Stomach (tissue), 9 donors: ENCODE results near the gene LAMB3. TPM values are rescaled to one million over a fixed set of nuclear protein-coding genes. Genes with fewer than 3 reads are reported as not detected.

Experiments
- DNase-seq, 2 donors: peaks; one replicate each; pipeline versions ENCODE4 v3.0.0 to v3.0.0-alpha.2; 2013 to 2019
- H3K27ac ChIP-seq, 5 donors: fragments of 200-600 bp in 4 of 5; sonication (generic) in 4 of 5; one replicate each; pipeline ENCODE4 v1.5.1; 2013 to 2019; ENCODE audit warnings: mild to moderate bottlenecking in 1 of 5, moderate library complexity in 1 of 5
- H3K27me3 ChIP-seq, 3 donors: fragments of 200-600 bp; sonication (generic); one replicate each; pipeline ENCODE4 v1.5.1; 2017 to 2019; ENCODE audit warnings: mixed run types in 1 of 3
- H3K36me3 ChIP-seq, 4 donors: fragments of 200-600 bp; sonication (generic); 1 replicate in 3 of 4; 2 replicates in 1 of 4; pipeline ENCODE4 v1.5.1; 2016 to 2019
- H3K4me1 ChIP-seq, 4 donors: fragments of 200-600 bp; sonication (generic); one replicate each; pipeline ENCODE4 v1.5.1; 2016 to 2019
- H3K4me3 ChIP-seq, 4 donors: fragments of 200-600 bp; sonication (generic) in 3 of 4; one replicate each; pipeline ENCODE4 v1.5.1; 2016 to 2019; ENCODE audit warnings: mild to moderate bottlenecking in 1 of 4
- H3K9me3 ChIP-seq, 4 donors: fragments of 200-600 bp; sonication (generic); one replicate each; pipeline ENCODE4 v1.5.1; 2016 to 2019
- EP300 ChIP-seq: sonication (generic); formaldehyde crosslinking; IDR thresholded peaks from one replicate; pipeline ENCODE4 v1.6.1; 2017; ENCODE audit warnings: antibody characterized with exemption
- POLR2A ChIP-seq, 4 donors: fragments of 450-650 bp; IDR thresholded peaks; one replicate each; pipeline ENCODE4 v1.6.1; 2016; ENCODE audit warnings: antibody characterized with exemption in 4 of 4, control low read depth in 2 of 4, mild to moderate bottlenecking in 1 of 4, moderate library complexity in 1 of 4
- POLR2AphosphoS5 ChIP-seq, 3 donors: sonication (generic); formaldehyde crosslinking; IDR thresholded peaks; one replicate each; pipeline ENCODE4 v1.6.1; 2016; ENCODE audit warnings: antibody characterized with exemption in 3 of 3
- WGBS, 5 donors: extraction: QIAGEN DNeasy Blood & Tissue Kit in 3 of 5; methylation state at CpG; one replicate each; pipeline versions ENCODE4 v1.1.5 to v1.1.7; 2013 to 2018; 5-methylcytosine and 5-hydroxymethylcytosine counted together
- intact Hi-C: fragments of 100-400 bp; cut with DNase I; formaldehyde crosslinking; loops from one replicate; pipeline ENCODE4 v1.15.1; 2023; ENCODE audit warnings: low total_unique reads
- polyA plus RNA-seq, 3 donors: library from polyadenylated mRNA; stranded (reverse); fragments of 200-250 nt; gene quantifications; one replicate each; pipeline ENCODE4 v1.2.3, GENCODE V29; 2013
- total RNA-seq, 5 donors: library from RNA; depleted of rRNA; stranded (reverse); fragments of >200 nt; gene quantifications; one replicate each; pipeline versions ENCODE4 v1.1.0 to v1.2.3, GENCODE V29; 2014 to 2016
- TF ChIP-seq, protein P1 (sequence below), 7 experiments: fragments of 450-650 bp in 4 of 7; fragments of 200-600 bp in 3 of 7; sonication (generic) in 3 of 7; IDR thresholded peaks; one replicate each; pipeline ENCODE4 v1.5.1; 2016 to 2019; ENCODE audit warnings: antibody characterized with exemption in 7 of 7, control low read depth in 2 of 7, mild to moderate bottlenecking in 1 of 7
- donor health status: healthy with polysubstance abuse.
- donor health status: Bipolar disorder and iron deficiency.
- donor health status: healthy.

LAMB3 gene
- total and polyA plus RNA-seq, 8 donors = 12.8 to 105 (median 49.8) TPM

DNA sequence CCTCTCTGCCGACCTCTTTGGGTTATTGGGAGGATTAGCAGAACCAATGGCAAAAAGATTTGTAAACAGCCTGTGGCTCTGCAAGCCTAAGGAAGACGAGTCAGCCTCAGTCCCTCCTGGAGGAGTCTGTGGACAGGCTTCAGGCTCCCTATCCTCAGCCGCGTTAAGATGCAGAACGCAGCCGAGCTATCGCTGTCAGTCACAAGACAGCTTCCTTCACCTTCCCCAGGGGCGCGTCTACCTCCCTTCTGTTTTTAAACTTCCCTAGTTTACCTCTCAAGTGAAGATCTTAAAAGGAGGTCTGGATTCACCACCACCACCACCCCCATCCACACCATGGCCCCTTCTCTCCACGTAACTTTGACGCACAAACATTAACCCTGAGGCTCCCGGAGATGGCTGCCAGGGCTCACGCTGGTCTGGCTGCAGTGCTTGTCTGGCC lies 68.0 kb downstream of the LAMB3 start:
- 23 to 39% (median 34%) methylated on average over 13 of the region's 13 CpGs for WGBS, 5 donors
- TF ChIP-seq POLR2A (IDR thresholded peaks at IDR 0.05) (no peak), POLR2AphosphoS5 (IDR thresholded peaks at IDR 0.05) (no peak), EP300 (no peak)
- TF ChIP-seq, protein P1, sequence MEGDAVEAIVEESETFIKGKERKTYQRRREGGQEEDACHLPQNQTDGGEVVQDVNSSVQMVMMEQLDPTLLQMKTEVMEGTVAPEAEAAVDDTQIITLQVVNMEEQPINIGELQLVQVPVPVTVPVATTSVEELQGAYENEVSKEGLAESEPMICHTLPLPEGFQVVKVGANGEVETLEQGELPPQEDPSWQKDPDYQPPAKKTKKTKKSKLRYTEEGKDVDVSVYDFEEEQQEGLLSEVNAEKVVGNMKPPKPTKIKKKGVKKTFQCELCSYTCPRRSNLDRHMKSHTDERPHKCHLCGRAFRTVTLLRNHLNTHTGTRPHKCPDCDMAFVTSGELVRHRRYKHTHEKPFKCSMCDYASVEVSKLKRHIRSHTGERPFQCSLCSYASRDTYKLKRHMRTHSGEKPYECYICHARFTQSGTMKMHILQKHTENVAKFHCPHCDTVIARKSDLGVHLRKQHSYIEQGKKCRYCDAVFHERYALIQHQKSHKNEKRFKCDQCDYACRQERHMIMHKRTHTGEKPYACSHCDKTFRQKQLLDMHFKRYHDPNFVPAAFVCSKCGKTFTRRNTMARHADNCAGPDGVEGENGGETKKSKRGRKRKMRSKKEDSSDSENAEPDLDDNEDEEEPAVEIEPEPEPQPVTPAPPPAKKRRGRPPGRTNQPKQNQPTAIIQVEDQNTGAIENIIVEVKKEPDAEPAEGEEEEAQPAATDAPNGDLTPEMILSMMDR (IDR thresholded peaks at IDR 0.05) = no peak
- intact Hi-C loops = no loop called here
- H3K4me1 ChIP-seq = peaks cover 5 to 12% (median 12%) of the 10 kb centered on the region in 4 donors
- no peak overlapping the region for H3K27ac ChIP-seq
- no peak for DNase-seq
- peaks cover 3 to 82% (median 33%) of the 10 kb centered on the region in 3 donors for H3K27me3 ChIP-seq
- H3K36me3 ChIP-seq = no peaks in the 10 kb centered on the region
- no peak overlapping the region for H3K4me3 ChIP-seq
- no peaks in the 10 kb centered on the region for H3K9me3 ChIP-seq

- TF ChIP-seq, protein P1 (IDR thresholded peaks at IDR 0.05) = no peak
- TF ChIP-seq EP300 = no peak
- no peak for TF ChIP-seq POLR2AphosphoS5 (IDR thresholded peaks at IDR 0.05)
- no peak for TF ChIP-seq POLR2A (IDR thresholded peaks at IDR 0.05)
- Histone ChIP-seq H3K4me1 (peaks cover 5 to 12% (median 12%) of the 10 kb centered on the region in 4 donors), H3K9me3 (no peaks in the 10 kb centered on the region), H3K36me3 (no peaks in the 10 kb centered on the region), H3K4me3 (no peak within 1 kb of the TSS), H3K27ac (no peak within 1 kb of the TSS), H3K27me3 (peaks cover 3 to 84% (median 33%) of the 10 kb centered on the region in 3 donors)
- intact Hi-C loops = no loop called here
- peak in 1 of 2 donors; percentile 66 for DNase-seq
- 17 to 26% (median 19%) methylated on average over 6 of the region's 6 CpGs for WGBS, 5 donors
Observed at GRCh38 chr1:209583408-209583807, 68.8 kb downstream of the LAMB3 start, which contains the start of gene CAMK1G. Gene CAMK1G (plus strand): TSS chr1:209583714. CDS start chr1:209594984, 11,270 bp downstream.

GRCh38 chr1:209580577-209580976 lies 71.6 kb downstream of the LAMB3 start:
- intact Hi-C loops = no loop called here
- Histone ChIP-seq H3K27me3 (peaks cover 3 to 75% (median 29%) of the 10 kb centered on the region in 3 donors), H3K4me1 (peaks cover 2 to 10% (median 5%) of the 10 kb centered on the region in 4 donors), H3K27ac (no peak overlapping the region), H3K9me3 (no peaks in the 10 kb centered on the region), H3K36me3 (no peaks in the 10 kb centered on the region), H3K4me3 (no peak overlapping the region)
- WGBS, 5 donors = 39 to 86% (median 76%) methylated on average over 2 of the region's 2 CpGs
- no peak for DNase-seq
- TF ChIP-seq POLR2A (IDR thresholded peaks at IDR 0.05) (no peak), EP300 (no peak), POLR2AphosphoS5 (IDR thresholded peaks at IDR 0.05) (no peak)
- TF ChIP-seq, protein P1 (IDR thresholded peaks at IDR 0.05) = no peak

GRCh38 chr1:209577346-209577745 lies 74.9 kb downstream of the LAMB3 start:
- intact Hi-C loops = loop anchor here (5.0 to 10.0 kb wide), 3 partner anchors 47 to 165 kb away; no protein-coding TSS in a partner anchor
- 73 to 92% (median 91%) methylated on average over 3 of the region's 3 CpGs for WGBS, 5 donors
- TF ChIP-seq, protein P1 (IDR thresholded peaks at IDR 0.05) = no peak
- H3K27me3 ChIP-seq = peaks cover 0 to 52% (median under 1%) of the 10 kb centered on the region in 3 donors
- no peaks in the 10 kb centered on the region for H3K36me3 ChIP-seq
- H3K27ac ChIP-seq = no peak overlapping the region
- H3K4me1 ChIP-seq = peaks cover 0 to 5% (median 0%) of the 10 kb centered on the region in 4 donors
- no peak for DNase-seq
- no peak overlapping the region for H3K4me3 ChIP-seq
- no peaks in the 10 kb centered on the region for H3K9me3 ChIP-seq
